ENCODE data around the gene SPTLC1. TPM values are rescaled to one million over a fixed set of nuclear protein-coding genes. Genes with fewer than 3 reads are reported as not detected.
"Not testable (repeated sequence)": the region's sequence is repeated elsewhere in the genome, so short reads cannot be mapped to it uniquely, and the experiment has no call there.

Gene SPTLC1
- total RNA-seq, 2 donors from 2014 or later, result 40.6 to 41.8 TPM

DNA sequence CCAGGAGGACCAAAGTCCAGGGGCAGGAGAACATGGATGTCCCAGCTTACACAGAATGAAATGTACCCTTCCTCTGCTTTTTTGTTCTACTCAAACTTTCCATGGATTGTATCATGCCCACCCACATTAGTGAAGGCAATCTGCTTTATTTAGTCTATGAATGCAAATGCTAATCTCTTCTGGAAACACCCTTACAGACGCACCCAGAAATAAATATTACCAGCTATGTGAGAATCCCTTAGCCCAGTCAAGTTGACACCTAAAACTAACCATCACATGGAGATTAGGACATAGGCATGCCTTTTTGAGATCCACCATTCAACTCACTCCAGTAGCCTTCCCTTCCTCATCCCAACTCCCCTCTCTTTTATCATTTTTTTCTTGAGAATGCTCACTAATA, 6.1 kb upstream of the SPTLC1 start:
- no peak overlapping the region for H3K4me3 ChIP-seq
- H3K36me3 ChIP-seq, result no peaks in the 10 kb centered on the region
- no peak overlapping the region for H3K27ac ChIP-seq
- TF ChIP-seq, protein P1, sequence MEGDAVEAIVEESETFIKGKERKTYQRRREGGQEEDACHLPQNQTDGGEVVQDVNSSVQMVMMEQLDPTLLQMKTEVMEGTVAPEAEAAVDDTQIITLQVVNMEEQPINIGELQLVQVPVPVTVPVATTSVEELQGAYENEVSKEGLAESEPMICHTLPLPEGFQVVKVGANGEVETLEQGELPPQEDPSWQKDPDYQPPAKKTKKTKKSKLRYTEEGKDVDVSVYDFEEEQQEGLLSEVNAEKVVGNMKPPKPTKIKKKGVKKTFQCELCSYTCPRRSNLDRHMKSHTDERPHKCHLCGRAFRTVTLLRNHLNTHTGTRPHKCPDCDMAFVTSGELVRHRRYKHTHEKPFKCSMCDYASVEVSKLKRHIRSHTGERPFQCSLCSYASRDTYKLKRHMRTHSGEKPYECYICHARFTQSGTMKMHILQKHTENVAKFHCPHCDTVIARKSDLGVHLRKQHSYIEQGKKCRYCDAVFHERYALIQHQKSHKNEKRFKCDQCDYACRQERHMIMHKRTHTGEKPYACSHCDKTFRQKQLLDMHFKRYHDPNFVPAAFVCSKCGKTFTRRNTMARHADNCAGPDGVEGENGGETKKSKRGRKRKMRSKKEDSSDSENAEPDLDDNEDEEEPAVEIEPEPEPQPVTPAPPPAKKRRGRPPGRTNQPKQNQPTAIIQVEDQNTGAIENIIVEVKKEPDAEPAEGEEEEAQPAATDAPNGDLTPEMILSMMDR (IDR thresholded peaks at IDR 0.05), result no peak
- no peaks in the 10 kb centered on the region for H3K4me1 ChIP-seq
- no peaks in the 10 kb centered on the region for H3K27me3 ChIP-seq
- no peak for DNase-seq (ENCODE audit: low spot score)
- no peaks in the 10 kb centered on the region for H3K9me3 ChIP-seq

DNA sequence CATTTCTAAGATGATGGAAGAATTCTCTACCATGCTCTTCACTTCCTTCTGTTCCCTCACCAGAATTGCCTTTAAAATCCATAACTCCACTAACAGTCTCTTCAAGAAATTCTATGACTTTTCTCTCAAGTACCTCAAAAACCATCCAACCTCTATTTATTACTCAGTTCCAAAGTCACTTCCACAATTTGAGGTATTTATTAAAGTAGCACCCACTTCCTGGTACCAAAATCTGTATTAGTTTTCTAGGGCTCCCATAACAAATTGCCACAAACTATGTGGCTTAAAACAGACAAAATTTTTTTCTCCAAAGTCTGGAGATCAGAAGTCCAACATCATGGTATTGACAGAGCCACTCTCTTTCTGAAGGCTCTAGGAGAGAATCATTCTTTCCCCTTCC, 4.9 kb upstream of the SPTLC1 start:
- no peak for DNase-seq (ENCODE audit: low spot score)
- no peak overlapping the region for H3K27ac ChIP-seq
- H3K4me3 ChIP-seq, result no peak overlapping the region
- TF ChIP-seq, protein P1 (IDR thresholded peaks at IDR 0.05), result no peak
- no peaks in the 10 kb centered on the region for H3K9me3 ChIP-seq
- H3K27me3 ChIP-seq, result no peaks in the 10 kb centered on the region
- peaks cover 0 to 4% of the 10 kb centered on the region in 2 donors for H3K4me1 ChIP-seq
- H3K36me3 ChIP-seq, result no peaks in the 10 kb centered on the region

DNA sequence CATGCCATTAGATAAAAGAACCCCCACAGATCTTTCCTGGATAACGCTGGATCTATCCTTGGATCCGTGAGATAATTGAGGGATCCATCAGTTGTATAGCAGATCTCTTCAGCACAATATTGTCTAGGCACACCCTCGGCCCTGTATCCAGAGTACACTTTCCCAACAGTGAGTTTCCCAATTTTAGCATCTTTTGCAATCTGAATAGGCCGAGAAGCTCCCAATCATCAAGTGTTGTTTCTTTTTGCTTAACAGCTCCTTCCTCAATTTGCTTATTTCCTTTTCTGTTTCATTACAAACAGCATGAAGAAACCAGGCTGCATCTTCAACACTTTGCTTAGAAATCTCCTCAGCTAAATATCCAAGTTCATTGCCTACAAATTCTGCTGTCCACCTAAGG, 4.4 kb upstream of the SPTLC1 start:
- H3K27ac ChIP-seq, result no peak overlapping the region
- peaks cover 0 to 5% of the 10 kb centered on the region in 2 donors for H3K4me1 ChIP-seq
- TF ChIP-seq, protein P1 (IDR thresholded peaks at IDR 0.05), result no peak

DNA sequence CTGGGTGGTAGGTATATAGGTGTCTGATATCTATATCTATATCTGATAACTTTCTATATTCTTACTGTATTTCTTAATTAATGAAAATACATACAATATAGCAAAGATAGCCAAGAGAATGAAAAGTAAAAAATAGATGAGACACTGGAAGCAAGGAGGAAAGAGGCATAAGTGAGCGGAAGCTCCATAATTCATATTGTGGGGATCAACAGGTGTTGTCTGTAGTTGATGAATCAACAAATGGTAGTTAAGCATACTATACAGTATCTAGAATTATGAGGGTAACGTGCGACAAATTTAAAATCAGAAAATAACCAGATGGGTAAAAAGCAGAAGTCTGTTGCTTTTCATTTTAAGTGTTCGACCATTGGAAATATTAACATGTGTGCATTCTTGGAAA, 7.1 kb downstream of the SPTLC1 start:
- Histone ChIP-seq H3K4me1 (peaks cover 0 to under 1% of the 10 kb centered on the region in 2 donors), H3K27me3 (no peaks in the 10 kb centered on the region), H3K27ac (no peak overlapping the region), H3K4me3 (no peak overlapping the region), H3K9me3 (no peaks in the 10 kb centered on the region), H3K36me3 (peaks cover 43% of the 10 kb centered on the region)
- TF ChIP-seq, protein P1 (IDR thresholded peaks at IDR 0.05), result no peak
- no peak for DNase-seq (ENCODE audit: low spot score)

More for the DNA sequence above, 4.4 kb upstream of the SPTLC1 start:
- DNase-seq (ENCODE audit: low spot score), result no peak
- Histone ChIP-seq H3K36me3 (no peaks in the 10 kb centered on the region), H3K9me3 (no peaks in the 10 kb centered on the region), H3K4me3 (no peak overlapping the region), H3K27me3 (no peaks in the 10 kb centered on the region)

DNA sequence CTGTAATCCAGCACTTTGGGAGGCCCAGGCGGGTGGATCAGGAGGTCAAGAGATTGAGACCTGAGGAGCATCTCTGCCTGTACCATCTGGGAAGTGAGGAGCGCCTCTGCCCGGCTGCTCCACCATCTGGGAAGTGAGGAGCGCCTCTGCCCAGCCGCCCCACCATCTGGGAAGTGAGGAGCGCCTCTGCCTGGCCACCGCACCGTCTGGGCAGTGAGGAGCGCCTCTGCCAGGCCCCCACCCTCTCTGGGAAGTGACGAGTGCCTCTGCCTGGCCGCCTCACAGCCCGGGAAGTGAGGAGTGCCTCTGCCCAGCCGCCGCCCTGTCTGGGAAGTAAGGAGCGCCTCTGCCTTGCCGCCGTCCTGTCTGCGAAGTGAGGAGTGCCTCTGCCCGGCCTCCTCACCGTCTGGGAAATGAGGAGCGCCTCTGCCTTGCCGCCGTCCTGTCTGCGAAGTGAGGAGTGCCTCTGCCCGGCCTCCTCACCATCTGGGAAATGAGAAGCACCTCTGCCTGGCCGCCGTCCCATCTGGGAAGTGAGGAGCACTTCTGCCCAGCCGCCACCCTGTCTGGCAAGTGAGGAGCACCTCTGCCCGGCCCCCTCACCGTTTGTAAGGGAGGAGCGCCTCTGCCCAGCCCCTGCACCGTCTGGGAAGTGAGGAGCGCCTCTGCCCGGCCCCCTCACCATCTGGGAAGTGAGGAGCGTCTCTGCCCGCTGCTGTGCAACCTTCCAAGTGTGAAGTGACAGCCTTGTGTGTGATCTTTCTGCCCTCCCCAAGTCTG, 9.6 kb downstream of the SPTLC1 start:
- not testable (repeated sequence) for H3K4me1 ChIP-seq; H3K9me3 ChIP-seq; H3K27ac ChIP-seq; H3K4me3 ChIP-seq; DNase-seq (ENCODE audit: low spot score); H3K27me3 ChIP-seq
- H3K36me3 ChIP-seq, result peaks cover 34% of the 10 kb centered on the region

DNA sequence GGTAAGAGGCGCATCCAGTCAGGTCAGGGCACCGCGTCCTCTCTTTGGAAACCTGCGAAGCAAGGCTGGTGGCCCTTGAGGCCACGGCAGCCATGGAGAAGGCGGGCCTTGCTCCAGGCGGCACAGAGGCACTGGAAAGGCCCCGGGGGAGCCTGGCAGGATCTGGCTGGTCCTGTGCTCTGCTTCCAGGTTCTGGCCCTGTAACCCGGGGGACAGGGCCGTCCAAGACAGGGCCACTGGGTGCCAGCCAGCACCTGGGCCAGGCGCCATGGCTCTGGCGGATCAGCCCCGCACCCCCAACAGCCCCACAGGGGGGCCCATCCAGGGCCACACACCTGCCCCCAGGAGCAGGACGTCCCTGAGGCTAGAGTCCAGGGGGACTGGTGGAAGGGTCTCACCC, 11.6 kb downstream of the SPTLC1 start:
- H3K27me3 ChIP-seq; H3K9me3 ChIP-seq; DNase-seq (ENCODE audit: low spot score); H3K4me1 ChIP-seq; H3K4me3 ChIP-seq; H3K27ac ChIP-seq: not testable (repeated sequence)
- peaks cover 31% of the 10 kb centered on the region for H3K36me3 ChIP-seq

Data from right atrium auricular region (tissue), 2 donors.